K562 (cell line): ENCODE results near the gene PMEPA1. TPM values are rescaled to one million over a fixed set of nuclear protein-coding genes. Genes with fewer than 3 reads are reported as not detected.

Experiments
- ATAC-seq: fragments of 200-7000 bp; cut with Tn5 transposase; 3 replicates; pipeline ENCODE4 v1.9.1; 2020; ENCODE audit warnings: moderate library complexity
- BruUV-seq: library from RNA; stranded (reverse); fragments of 400-500 nt; replicated peaks from 2 replicates; lab custom pipeline; 2021; lab: Mats Ljungman, UMichigan
- CTCF ChIA-PET: fragments of 300-600 bp; formaldehyde crosslinking; extraction: SDS; loops from one replicate; lab custom pipeline; 2021; ENCODE audit warnings: low intra/inter-chr PET ratio; lab: Yijun Ruan, JAX
- POLR2A ChIA-PET: fragments of 300-600, 350-650 bp; sonication (Branson Sonifier 250); formaldehyde crosslinking; extraction: SDS; loops from one replicate; lab custom pipeline; 2021; ENCODE audit warnings: antibody characterized with exemption, inconsistent platforms; lab: Yijun Ruan, JAX
- DNase-seq, 4 experiments: peaks; one replicate each; pipeline versions ENCODE4 v3.0.0 to v3.0.0-alpha.2; 2011 to 2018; ENCODE audit warnings: low spot score in 3 of 4, mixed read lengths in 3 of 4; ENCODE audit errors: extremely low read depth in 1 of 4
- FAIRE-seq: peaks from 2 replicates; lab custom pipeline; 2011; peaks lifted over from hg19 to GRCh38; lab: Jason Lieb, UNC
- H2AFZ ChIP-seq: 2 replicates; pipeline ENCODE4 v1.6.0; 2011; ENCODE audit warnings: low read depth, low read length, control low read depth, inconsistent platforms
- H3K27ac ChIP-seq: fragments of 200-600 bp; 3 replicates; pipeline ENCODE4 v1.8.0; 2011; ENCODE audit warnings: low read depth, mild to moderate bottlenecking, control low read depth, inconsistent platforms, low read length, moderate library complexity, mixed read lengths; ENCODE audit errors: extremely low read depth
- H3K27me3 ChIP-seq, 2 experiments: fragments of 300-600 bp in 1 of 2; 2 replicates in 1 of 2; 3 replicates in 1 of 2; pipeline versions ENCODE4 v1.6.0 to v1.8.0; 2011; ENCODE audit warnings: inconsistent platforms in 2 of 2, low read length in 2 of 2, mild to moderate bottlenecking in 1 of 2, mixed read lengths in 1 of 2, moderate library complexity in 1 of 2; ENCODE audit not compliant: control insufficient read depth in 2 of 2, insufficient read depth in 2 of 2
- H3K36me3 ChIP-seq: fragments of 300-600 bp; 3 replicates; pipeline ENCODE4 v1.8.0; 2011; ENCODE audit warnings: mild to moderate bottlenecking, low read length, inconsistent platforms; ENCODE audit not compliant: control insufficient read depth, insufficient read depth
- H3K4me1 ChIP-seq, 2 experiments: fragments of 200-600 bp in 1 of 2; replicated peaks in 1 of 2; 2 replicates in 1 of 2; 3 replicates in 1 of 2; pipeline versions ENCODE4 v1.5.1 to v1.8.0; 2011; ENCODE audit warnings: inconsistent platforms in 2 of 2, low read length in 2 of 2, mild to moderate bottlenecking in 1 of 2, mixed read lengths in 1 of 2, moderate library complexity in 1 of 2; ENCODE audit not compliant: control insufficient read depth in 2 of 2, insufficient read depth in 2 of 2
- H3K4me2 ChIP-seq: 2 replicates; pipeline ENCODE4 v1.6.1; 2011; ENCODE audit warnings: low read length, control low read depth, inconsistent platforms, mixed read lengths; ENCODE audit not compliant: insufficient read depth
- H3K4me3 ChIP-seq: fragments of 200-600 bp; sonication (generic), shearing (Covaris generic); 2 replicates; pipeline ENCODE4 v1.5.1; 2016; ENCODE audit warnings: control low read depth, inconsistent platforms
- H3K79me2 ChIP-seq: fragments of 200-600 bp; 3 replicates; pipeline ENCODE4 v1.8.0; 2011; ENCODE audit warnings: low read length, inconsistent platforms; ENCODE audit not compliant: control insufficient read depth, insufficient read depth
- H3K9ac ChIP-seq, 2 experiments: 2 replicates each; pipeline versions ENCODE4 v1.6.0 to v1.6.1; 2011; ENCODE audit warnings: low read depth in 2 of 2, low read length in 2 of 2, control low read depth in 1 of 2, inconsistent platforms in 1 of 2, mild to moderate bottlenecking in 1 of 2, mixed read lengths in 1 of 2; ENCODE audit not compliant: insufficient read depth in 1 of 2
- H3K9me1 ChIP-seq: one replicate; pipeline ENCODE4 v1.6.0; 2011; ENCODE audit warnings: inconsistent platforms, mild to moderate bottlenecking, low read length, moderate library complexity; ENCODE audit not compliant: control insufficient read depth, insufficient read depth
- H3K9me3 ChIP-seq: replicated peaks from 2 replicates; pipeline ENCODE4 v1.5.1; 2011; ENCODE audit warnings: low read depth, low read length, inconsistent platforms; ENCODE audit not compliant: control insufficient read depth, insufficient read depth
- H4K20me1 ChIP-seq: replicated peaks from 2 replicates; pipeline ENCODE4 v1.6.1; 2011; ENCODE audit warnings: low read length, inconsistent platforms, mixed read lengths; ENCODE audit not compliant: control insufficient read depth, insufficient read depth
- C11orf30 ChIP-seq: fragments of 450-650 bp; IDR thresholded peaks from 2 replicates; pipeline ENCODE4 v1.6.1; 2016; ENCODE audit warnings: low read depth, mild to moderate bottlenecking
- COPS2 ChIP-seq: fragments of 450-650 bp; conservative IDR thresholded peaks from 2 replicates; pipeline ENCODE4 v1.6.1; 2016; ENCODE audit warnings: mild to moderate bottlenecking, moderate library complexity
- ELF2 ChIP-seq: fragments of 250-450 bp; sonication (Bioruptor Pico); IDR thresholded peaks from 2 replicates; pipeline ENCODE4 v1.5.0; 2021; ENCODE audit warnings: mild to moderate bottlenecking
- ELF4 ChIP-seq: fragments of 450-650 bp; formaldehyde crosslinking; IDR thresholded peaks from 2 replicates; pipeline ENCODE4 v1.4.0; 2022; ENCODE audit warnings: missing genetic modification characterization
- FOXP1 ChIP-seq: sonication (generic); formaldehyde crosslinking; IDR thresholded peaks from 2 replicates; pipeline ENCODE4 v1.8.0; 2022; ENCODE audit warnings: mild to moderate bottlenecking, missing genetic modification reagents
- HNRNPK ChIP-seq: fragments of 200-400 bp; formaldehyde crosslinking; IDR thresholded peaks from one replicate; pipeline ENCODE4 v1.6.1; 2018; ENCODE audit warnings: mild to moderate bottlenecking, low read depth, low read length; ENCODE audit not compliant: poor library complexity, severe bottlenecking
- KLF13 ChIP-seq: fragments of 450-650 bp; IDR thresholded peaks from 2 replicates; pipeline ENCODE4 v1.6.1; 2016; ENCODE audit warnings: missing genetic modification characterization, low read depth, mild to moderate bottlenecking, missing compliant biosample characterization, moderate library complexity, borderline replicate concordance
- MBD2 ChIP-seq: sonication (generic); IDR thresholded peaks from 2 replicates; pipeline ENCODE4 v1.6.1; 2016; ENCODE audit warnings: low read depth, borderline replicate concordance
- PHF8 ChIP-seq: fragments of 200-600 bp; sonication (generic); IDR thresholded peaks from 2 replicates; pipeline ENCODE4 v1.6.1; 2012; ENCODE audit warnings: mixed run types, mild to moderate bottlenecking, inconsistent platforms, low read length, moderate library complexity, borderline replicate concordance
- PYGO2 ChIP-seq: fragments of 450-650 bp; IDR thresholded peaks from 2 replicates; pipeline ENCODE4 v1.6.1; 2016; ENCODE audit warnings: mild to moderate bottlenecking, missing genetic modification characterization, moderate library complexity, missing compliant biosample characterization
- RBM15 ChIP-seq: fragments of 200-400 bp; formaldehyde crosslinking; IDR thresholded peaks from 2 replicates; pipeline ENCODE4 v1.6.1; 2018; ENCODE audit warnings: mild to moderate bottlenecking, low read length, moderate library complexity; ENCODE audit not compliant: insufficient read depth
- RBM25 ChIP-seq: fragments of 200-400 bp; formaldehyde crosslinking; IDR thresholded peaks from 2 replicates; pipeline ENCODE4 v1.6.1; 2018; ENCODE audit warnings: low read length, low read depth, moderate library complexity; ENCODE audit not compliant: severe bottlenecking
- RBM34 ChIP-seq: fragments of 200-400 bp; formaldehyde crosslinking; IDR thresholded peaks from 2 replicates; pipeline ENCODE4 v1.6.1; 2018; ENCODE audit warnings: low read length, borderline replicate concordance; ENCODE audit not compliant: insufficient read depth
- RFX5 ChIP-seq: IDR thresholded peaks from 2 replicates; pipeline ENCODE4 v1.6.1; 2011; ENCODE audit warnings: low read depth, mild to moderate bottlenecking, improper control_type of control experiment, low read length
- SRSF7 ChIP-seq: fragments of 200-400 bp; formaldehyde crosslinking; optimal IDR thresholded peaks from 2 replicates; pipeline ENCODE3; 2017; ENCODE audit warnings: mild to moderate bottlenecking, low read depth, low read length
- ZNF785 ChIP-seq: fragments of 250-450 bp; sonication (Bioruptor Pico); IDR thresholded peaks from 2 replicates; pipeline ENCODE4 v1.4.0; 2020; ENCODE audit warnings: mild to moderate bottlenecking
- WGBS: fragments of 100-300 bp; shearing (Covaris generic); methylation state at CpG from one replicate; pipeline ENCODE4 v1.1.6; 2016; ENCODE audit warnings: low coverage, mixed read lengths; ENCODE audit not compliant: insufficient coverage; ENCODE audit errors: missing lambda C conversion rate; 5-methylcytosine and 5-hydroxymethylcytosine counted together
- in situ Hi-C: fragments of 300-500 bp; cut with MboI; formaldehyde crosslinking; loops from 4 replicates; pipeline ENCODE4 v1.15.0; 2018; ENCODE audit warnings: inconsistent platforms, mixed read lengths
- intact Hi-C: fragments of 100-400 bp; cut with micrococcal nuclease; formaldehyde crosslinking; loops from 2 replicates; pipeline ENCODE4 v1.14.2; 2022
- polyA plus RNA-seq, 8 experiments: library from polyadenylated mRNA; depleted of rRNA in 4 of 8; stranded (reverse) in 5 of 8; unstranded in 3 of 8; fragments of >200 nt; fragmentation: Nextera tagmentation in 2 of 8; fragmentation: Illumina TruSeq in 1 of 8; extraction: Ambion mirVana in 2 of 8; extraction: Trizol in 1 of 8; gene quantifications; 2 replicates each; pipeline versions ENCODE4 v1.2.1 to v1.2.3, GENCODE V29; 2011 to 2014; ENCODE audit warnings: inconsistent platforms in 1 of 8, missing spikeins in 1 of 8
- total RNA-seq, 7 experiments: library from RNA; depleted of rRNA in 6 of 7; stranded (reverse); fragments of >200 nt in 6 of 7; fragmentation: Illumina TruSeq in 2 of 7; extraction: Trizol in 2 of 7; gene quantifications; 2 replicates each; pipeline versions ENCODE4 v1.2.1 to v1.2.3, GENCODE V29; 2011 to 2021; ENCODE audit warnings: low replicate concordance in 1 of 7
- TF ChIP-seq, protein P1 (sequence below): fragments of 250-450 bp; sonication (Bioruptor Pico); IDR thresholded peaks from 2 replicates; pipeline ENCODE4 v1.4.0; 2020; ENCODE audit warnings: mild to moderate bottlenecking, moderate library complexity

PMEPA1 gene
- total and polyA plus RNA-seq, 9 of the 15 experiments (the other 6 are each of a cell fraction or from before 2014, with no cell fraction given): 0.16 TPM; not detected in 8

GRCh38 chr20:57716901-57717300 is 7.1 kb upstream of the PMEPA1 start:
- Histone ChIP-seq H2AFZ (no peak overlapping the region), H3K27me3 (peaks cover 13 to 54% of the 10 kb centered on the region in 2 experiments), H3K4me2 (no peak overlapping the region), H3K9me1 (no peaks in the 10 kb centered on the region), H3K9me3 (no peaks in the 10 kb centered on the region), H4K20me1 (peaks cover 6% of the 10 kb centered on the region; the same call in 1 of the 2 replicates), H3K4me1 (peaks cover 0 to 6% of the 10 kb centered on the region in 2 experiments; a peak in 1 of 5 replicates), H3K79me2 (no peaks in the 10 kb centered on the region), H3K27ac (no peak overlapping the region), H3K4me3 (no peak overlapping the region), H3K9ac (no peak overlapping the region), H3K36me3 (no peaks in the 10 kb centered on the region)
- no TSS peak for BruUV-seq
- WGBS: 0% methylated on average over 3 of the region's 3 CpGs
- DNase-seq (no peak), FAIRE-seq (no peak), ATAC-seq (no peak)
- in situ Hi-C loops (no loop called here), intact Hi-C loops (no loop called here)
- CTCF ChIA-PET: no interaction called here
- POLR2A ChIA-PET: no interaction called here
- TF ChIP-seq KLF13 (tag) (no peak), PYGO2 (tag) (no peak), RBM34 (no peak), SRSF7 (no peak), ELF2 (CRISPR knock-in tag) (no peak), FOXP1 (CRISPR knock-in tag) (no peak), ELF4 (CRISPR knock-in tag) (no peak), RBM25 (no peak), RBM15 (no peak), HNRNPK (no peak), PHF8 (no peak), ZNF785 (CRISPR knock-in tag) (no peak), MBD2 (no peak), RFX5 (no peak), COPS2 (no peak), C11orf30 (no peak)
- TF ChIP-seq, protein P1, sequence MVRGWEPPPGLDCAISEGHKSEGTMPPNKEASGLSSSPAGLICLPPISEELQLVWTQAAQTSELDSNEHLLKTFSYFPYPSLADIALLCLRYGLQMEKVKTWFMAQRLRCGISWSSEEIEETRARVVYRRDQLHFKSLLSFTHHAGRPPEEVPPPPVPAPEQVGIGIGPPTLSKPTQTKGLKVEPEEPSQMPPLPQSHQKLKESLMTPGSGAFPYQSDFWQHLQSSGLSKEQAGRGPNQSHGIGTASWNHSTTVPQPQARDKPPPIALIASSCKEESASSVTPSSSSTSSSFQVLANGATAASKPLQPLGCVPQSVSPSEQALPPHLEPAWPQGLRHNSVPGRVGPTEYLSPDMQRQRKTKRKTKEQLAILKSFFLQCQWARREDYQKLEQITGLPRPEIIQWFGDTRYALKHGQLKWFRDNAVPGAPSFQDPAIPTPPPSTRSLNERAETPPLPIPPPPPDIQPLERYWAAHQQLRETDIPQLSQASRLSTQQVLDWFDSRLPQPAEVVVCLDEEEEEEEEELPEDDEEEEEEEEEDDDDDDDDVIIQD (CRISPR knock-in tag): no peak
